ENCODE results near the gene ZFAND3. TPM values are rescaled to one million over a fixed set of nuclear protein-coding genes. Genes with fewer than 3 reads are reported as not detected.

The ZFAND3 gene
- total and polyA plus RNA-seq, 9 donors = 16.6 to 220 (median 51.9) TPM

DNA sequence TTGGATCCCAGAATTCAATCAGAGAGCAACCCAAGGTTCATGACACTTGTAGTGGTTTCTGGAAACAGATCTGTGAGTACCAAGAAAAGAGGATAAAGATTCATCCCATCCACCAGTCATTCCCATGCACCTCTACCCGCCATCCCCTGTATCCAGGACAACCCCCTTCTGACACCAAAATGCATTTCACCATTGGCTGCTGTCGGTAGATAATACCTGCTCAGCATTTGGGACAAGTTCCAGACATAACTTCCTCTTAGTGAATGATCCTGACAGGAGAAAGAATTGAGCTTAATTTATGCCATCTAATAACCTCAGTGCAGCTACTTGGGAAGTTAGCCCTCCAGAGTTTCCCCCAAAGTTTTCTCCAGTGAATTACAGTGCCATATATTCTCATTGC, 329.1 kb downstream of the ZFAND3 start:
- Histone ChIP-seq H3K9me3 (no peaks in the 10 kb centered on the region), H3K27ac (no peak overlapping the region), H3K4me3 (no peak overlapping the region), H3K36me3 (no peaks in the 10 kb centered on the region), H3K27me3 (no peaks in the 10 kb centered on the region), H3K4me1 (ENCODE audit: insufficient read depth) (no peaks in the 10 kb centered on the region)
- WGBS, 3 donors = 95 to 98% (median 96%) methylated on average over 2 of the region's 2 CpGs
- intact Hi-C loops (cut with DNase I) = no loop called here
- DNase-seq = no peak
- no peak for TF ChIP-seq CTCF (IDR thresholded peaks at IDR 0.05)
- no peak for TF ChIP-seq EP300 (IDR thresholded peaks at IDR 0.05)
- no peak for TF ChIP-seq POLR2A (IDR thresholded peaks at IDR 0.05)

- H3K4me3 ChIP-seq = no peak overlapping the region
- H3K27me3 ChIP-seq = no peaks in the 10 kb centered on the region
- WGBS, 3 donors = 80 to 99% (median 95%) methylated on average over 2 of the region's 2 CpGs
- DNase-seq = no peak
- H3K4me1 ChIP-seq (ENCODE audit: insufficient read depth) = no peaks in the 10 kb centered on the region
- H3K9me3 ChIP-seq = no peaks in the 10 kb centered on the region
- no peaks in the 10 kb centered on the region for H3K36me3 ChIP-seq
- H3K27ac ChIP-seq = no peak overlapping the region
- intact Hi-C loops (cut with DNase I) = no loop called here
- TF ChIP-seq EP300 (IDR thresholded peaks at IDR 0.05) = no peak
- TF ChIP-seq CTCF (IDR thresholded peaks at IDR 0.05) = no peak
- no peak for TF ChIP-seq POLR2A (IDR thresholded peaks at IDR 0.05)
Observed at GRCh38 chr6:38149531-38149930, 330.0 kb downstream of the ZFAND3 start.

- no peaks in the 10 kb centered on the region for H3K36me3 ChIP-seq
- no peak overlapping the region for H3K4me3 ChIP-seq
- no peak overlapping the region for H3K27ac ChIP-seq
- intact Hi-C loops (cut with DNase I) = no loop called here
- no peaks in the 10 kb centered on the region for H3K27me3 ChIP-seq
- H3K4me1 ChIP-seq (ENCODE audit: insufficient read depth) = no peaks in the 10 kb centered on the region
- no peak for DNase-seq
- no peaks in the 10 kb centered on the region for H3K9me3 ChIP-seq
- TF ChIP-seq CTCF (IDR thresholded peaks at IDR 0.05) (no peak), EP300 (IDR thresholded peaks at IDR 0.05) (no peak), POLR2A (IDR thresholded peaks at IDR 0.05) (no peak)
- WGBS, 3 donors = 64 to 92% (median 84%) methylated on average over 3 of the region's 3 CpGs
Observed at GRCh38 chr6:38150021-38150420, 330.5 kb downstream of the ZFAND3 start.

- Histone ChIP-seq H3K4me3 (no peak overlapping the region), H3K9me3 (no peaks in the 10 kb centered on the region), H3K27me3 (no peaks in the 10 kb centered on the region), H3K4me1 (ENCODE audit: insufficient read depth) (no peaks in the 10 kb centered on the region), H3K36me3 (no peaks in the 10 kb centered on the region), H3K27ac (no peak overlapping the region)
- DNase-seq = no peak
- intact Hi-C loops (cut with DNase I) = no loop called here
- TF ChIP-seq CTCF (IDR thresholded peaks at IDR 0.05) (no peak), POLR2A (IDR thresholded peaks at IDR 0.05) (no peak), EP300 (IDR thresholded peaks at IDR 0.05) (no peak)
- 88 to 92% (median 89%) methylated on average over 11 of the region's 11 CpGs for WGBS, 3 donors
Observed at GRCh38 chr6:38150681-38151296, 331.3 kb downstream of the ZFAND3 start.
